SH-SY5Y (cell line): ENCODE measurements around the gene SOX9.

Source experiments
- GATA2 ChIP-seq: IDR thresholded peaks from 2 replicates; pipeline ENCODE4 v1.6.1; 2011; ENCODE audit warnings: mild to moderate bottlenecking, low read depth, low read length
- GATA3 ChIP-seq: IDR thresholded peaks from 2 replicates; pipeline ENCODE4 v1.6.1; 2011; ENCODE audit warnings: low read depth, mild to moderate bottlenecking, low read length, moderate library complexity

Gene SOX9

GRCh38 chr17:72126575-72127486, 6.0 kb downstream of the SOX9 start:
- TF ChIP-seq GATA3 (no peak), GATA2 (no peak)

- TF ChIP-seq GATA3 (no peak), GATA2 (no peak)
Observed at GRCh38 chr17:72128039-72128438, 7.2 kb downstream of the SOX9 start.

GRCh38 chr17:72134608-72135394, 14.0 kb downstream of the SOX9 start:
- TF ChIP-seq GATA2: no peak
- no peak for TF ChIP-seq GATA3

GRCh38 chr17:72135546-72136325, 14.9 kb downstream of the SOX9 start:
- TF ChIP-seq GATA2: no peak
- TF ChIP-seq GATA3: no peak

GRCh38 chr17:72136692-72137091, 15.9 kb downstream of the SOX9 start:
- TF ChIP-seq GATA2: no peak
- no peak for TF ChIP-seq GATA3

GRCh38 chr17:72137161-72137560, 16.3 kb downstream of the SOX9 start:
- TF ChIP-seq GATA3 (no peak), GATA2 (no peak)

GRCh38 chr17:72139212-72139611, 18.4 kb downstream of the SOX9 start:
- TF ChIP-seq GATA3: no peak
- TF ChIP-seq GATA2: no peak

- no peak for TF ChIP-seq GATA2
- no peak for TF ChIP-seq GATA3
Observed at GRCh38 chr17:72141336-72141735, 20.5 kb downstream of the SOX9 start.

- TF ChIP-seq GATA2 (no peak), GATA3 (no peak)
Observed at GRCh38 chr17:72142614-72143013, 21.8 kb downstream of the SOX9 start.

- no peak for TF ChIP-seq GATA2
- no peak for TF ChIP-seq GATA3
Observed at GRCh38 chr17:72143245-72143644, 22.4 kb downstream of the SOX9 start.

- TF ChIP-seq GATA2: no peak
- no peak for TF ChIP-seq GATA3
Observed at GRCh38 chr17:72144101-72144500, 23.3 kb downstream of the SOX9 start.

- TF ChIP-seq GATA3 (no peak), GATA2 (no peak)
Observed at GRCh38 chr17:72145562-72145961, 24.7 kb downstream of the SOX9 start.

- TF ChIP-seq GATA3 (no peak), GATA2 (no peak)
Observed at GRCh38 chr17:72145962-72146361, 25.1 kb downstream of the SOX9 start.

GRCh38 chr17:72146371-72146770, 25.6 kb downstream of the SOX9 start:
- TF ChIP-seq GATA3: no peak
- TF ChIP-seq GATA2: no peak
